Fibroblast of the aortic adventitia (primary cell): ENCODE data around the gene SCN4A. TPM values are rescaled to one million over a fixed set of nuclear protein-coding genes. Genes with fewer than 3 reads are reported as not detected.

ENCODE experiments used
- DNase-seq: peaks from one replicate; pipeline ENCODE4 v3.0.0-alpha.2; 2010; ENCODE audit warnings: low read depth
- H3K4me3 ChIP-seq: 2 replicates; pipeline ENCODE4 v1.5.1; 2011; ENCODE audit warnings: low read depth, mild to moderate bottlenecking, control low read depth, low read length, moderate library complexity
- CTCF ChIP-seq: IDR thresholded peaks from 2 replicates; pipeline ENCODE4 v1.5.1; 2011; ENCODE audit warnings: mild to moderate bottlenecking, low read length, control low read depth, inconsistent platforms; ENCODE audit not compliant: insufficient read depth
- total RNA-seq: library from RNA; depleted of rRNA; stranded (reverse); fragments of >200 nt; gene quantifications from 2 replicates; pipeline ENCODE4 v1.2.3, GENCODE V29; 2012; ENCODE audit warnings: low replicate concordance

SCN4A gene
- total RNA-seq, 1 donor: 0.18 TPM

DNA sequence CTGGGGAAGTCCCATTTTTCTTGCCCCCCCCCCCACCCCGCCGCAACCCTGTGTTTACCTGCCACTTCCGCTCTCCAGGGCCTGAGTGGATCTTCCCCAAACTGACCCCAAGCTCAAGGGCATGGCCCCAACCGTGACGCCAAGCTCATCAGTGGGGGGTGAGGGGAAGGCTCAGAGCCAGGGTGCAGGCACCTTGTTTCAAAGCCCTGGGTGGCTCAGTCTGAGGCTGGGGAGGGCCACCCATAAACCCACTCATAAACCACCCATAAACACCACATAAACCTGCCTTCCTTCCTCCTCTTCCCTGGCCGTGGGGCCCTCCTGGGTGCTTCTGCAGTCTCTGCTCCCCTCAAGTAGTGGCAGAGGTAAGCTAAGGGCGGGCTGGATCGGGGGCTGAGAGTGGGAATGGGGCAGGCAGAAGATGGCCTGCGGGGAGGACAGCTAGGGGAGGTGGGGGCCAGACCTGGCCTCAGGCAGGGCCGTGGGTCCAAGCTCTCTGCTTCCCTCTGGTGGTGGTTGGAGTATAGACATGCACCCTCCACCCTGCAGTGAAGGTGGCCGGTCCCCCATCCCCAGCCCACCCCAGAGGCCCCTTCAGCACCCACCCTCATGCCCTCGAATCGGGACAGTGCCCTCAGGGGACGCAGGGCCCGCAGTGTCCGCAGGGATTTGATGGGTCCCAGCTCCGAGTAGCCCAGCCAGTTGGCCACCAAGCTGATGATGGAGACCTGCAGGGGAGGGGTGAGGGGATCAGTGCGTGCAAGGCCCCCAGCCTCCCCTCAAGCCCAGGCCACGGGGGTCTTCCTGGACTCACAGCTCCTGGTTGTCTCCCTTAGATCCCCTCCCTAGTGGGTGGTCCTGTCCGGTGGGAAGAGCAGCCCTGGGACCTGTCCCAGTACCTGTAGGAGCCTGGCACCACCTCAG lies 26.0 kb downstream of the SCN4A start:
- peak; percentile 73 for TF ChIP-seq CTCF
- peak; percentile 30 for DNase-seq
- no peak overlapping the region for H3K4me3 ChIP-seq

DNA sequence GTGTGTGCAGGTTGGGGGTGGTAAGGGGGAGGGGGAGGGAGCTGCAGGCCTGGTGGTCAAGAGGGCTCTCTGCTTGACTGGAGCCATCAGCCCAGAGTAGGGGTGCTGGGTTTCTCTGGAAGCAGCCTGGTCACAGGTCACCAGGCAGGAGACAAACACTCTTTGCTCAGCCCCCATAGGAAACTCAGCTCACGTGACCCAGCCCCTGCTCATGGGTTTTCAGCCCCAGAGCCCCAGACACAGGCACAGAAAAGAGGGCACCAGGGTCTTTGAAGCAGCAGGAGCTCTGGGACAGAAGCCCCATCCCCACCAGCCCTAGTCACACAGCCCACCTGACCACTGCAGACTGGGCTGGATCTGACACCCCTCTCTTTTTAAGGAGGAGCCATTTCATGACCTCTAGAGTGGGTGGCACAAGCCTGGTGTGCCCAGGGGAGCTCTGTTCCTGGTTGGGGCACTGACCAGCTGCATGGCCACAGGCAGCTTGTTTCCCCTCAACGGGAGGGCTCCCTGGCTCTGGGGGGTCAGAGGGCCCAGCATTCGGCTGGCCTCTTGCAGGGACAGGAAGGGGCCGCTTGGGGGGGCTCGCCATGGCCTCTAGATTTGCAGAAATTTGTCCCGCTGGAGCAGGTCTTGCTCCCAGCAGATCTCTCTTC lies 26.8 kb downstream of the SCN4A start:
- H3K4me3 ChIP-seq: no peak overlapping the region
- TF ChIP-seq CTCF: no peak
- no peak for DNase-seq

DNA sequence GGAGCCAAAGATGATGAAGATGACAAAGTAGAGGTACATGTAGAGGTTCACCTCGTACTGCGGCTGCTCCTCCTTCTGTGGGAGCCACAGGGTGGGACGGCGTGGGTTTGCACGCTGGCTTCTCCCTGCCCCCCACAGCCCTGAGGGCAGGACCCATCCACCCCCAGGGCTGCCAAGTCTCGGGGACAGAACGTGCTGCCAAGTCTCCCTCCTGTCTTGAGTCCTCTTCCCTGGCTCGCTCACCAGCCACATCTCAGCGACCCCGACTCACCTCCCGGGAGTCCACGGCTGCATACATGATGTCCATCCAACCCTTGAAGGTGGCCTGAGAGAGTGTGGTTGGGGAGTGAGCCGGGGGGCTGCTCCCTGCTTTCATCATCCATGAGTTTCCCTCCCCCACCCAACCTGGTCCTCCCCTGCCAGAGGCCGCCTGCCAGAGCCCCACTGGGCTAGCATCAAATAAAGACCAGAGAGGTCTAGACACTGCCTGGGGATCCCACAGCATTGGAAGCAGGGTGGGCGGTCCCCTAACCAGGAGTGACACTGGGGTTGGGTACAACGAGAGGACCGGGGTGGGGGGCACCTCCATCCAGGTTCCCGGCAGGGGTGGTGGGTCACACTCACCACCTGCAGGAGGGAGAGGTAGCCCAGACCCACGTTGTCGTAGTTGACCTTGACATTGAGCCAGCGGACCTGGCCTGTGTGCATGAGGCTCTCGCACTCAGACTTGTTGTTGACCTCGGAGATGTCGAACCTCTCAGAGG lies 27.8 kb downstream of the SCN4A start:
- DNase-seq: no peak
- H3K4me3 ChIP-seq: no peak overlapping the region
- no peak for TF ChIP-seq CTCF

- no peak for TF ChIP-seq CTCF
Measured at GRCh38 chr17:63943745-63944144, 29.0 kb downstream of the SCN4A start.

GRCh38 chr17:63942309-63942985 lies 30.3 kb downstream of the SCN4A start:
- TF ChIP-seq CTCF: no peak
- no peak overlapping the region for H3K4me3 ChIP-seq
- DNase-seq: no peak

More at GRCh38 chr17:63943745-63944144, 29.0 kb downstream of the SCN4A start:
- no peak overlapping the region for H3K4me3 ChIP-seq
- DNase-seq: no peak

GRCh38 chr17:63941751-63942150 lies 31.0 kb downstream of the SCN4A start:
- DNase-seq: no peak
- no peak for TF ChIP-seq CTCF

More at GRCh38 chr17:63941751-63942150, 31.0 kb downstream of the SCN4A start:
- H3K4me3 ChIP-seq: no peak overlapping the region
